Measurements from ENCODE around the gene PSMB10.
"Not testable (repeated sequence)": the region's sequence is repeated elsewhere in the genome, so short reads cannot be mapped to it uniquely, and the experiment has no call there.

PSMB10 gene

GRCh38 chr16:67942200-67942509 lies 5.5 kb upstream of the PSMB10 start:
- H3K36me3 ChIP-seq (ENCODE audit: control insufficient read depth in 1 of 2, insufficient read depth in 2 of 2, low read length in 2 of 2) = peaks cover 3 to 27% of the 10 kb centered on the region in 2 donors
- H3K9me3 ChIP-seq (ENCODE audit: control insufficient read depth in 1 of 2, low read length in 2 of 2) = no peaks in the 10 kb centered on the region
- H3K4me3 ChIP-seq (ENCODE audit: low read depth in 1 of 2, low read length in 2 of 2) = no peak overlapping the region
- no peak overlapping the region for H3K9ac ChIP-seq (ENCODE audit: low read depth in 1 of 2, low read length in 2 of 2)
- H3K27me3 ChIP-seq (ENCODE audit: control insufficient read depth in 1 of 2, insufficient read depth in 2 of 2, low read length in 2 of 2) = no peaks in the 10 kb centered on the region
- no peak overlapping the region for H3K27ac ChIP-seq (ENCODE audit: low read depth, low read length)
- H3K4me1 ChIP-seq (ENCODE audit: control insufficient read depth in 1 of 2, insufficient read depth in 2 of 2, low read length in 2 of 2) = peaks cover 4 to 23% of the 10 kb centered on the region in 2 donors

- Histone ChIP-seq H3K27me3 (ENCODE audit: control insufficient read depth in 1 of 2, insufficient read depth in 2 of 2, low read length in 2 of 2) (no peaks in the 10 kb centered on the region), H3K27ac (ENCODE audit: low read depth, low read length) (no peak overlapping the region), H3K4me3 (ENCODE audit: low read depth in 1 of 2, low read length in 2 of 2) (no peak overlapping the region), H3K36me3 (ENCODE audit: control insufficient read depth in 1 of 2, insufficient read depth in 2 of 2, low read length in 2 of 2) (peaks cover 2 to 23% of the 10 kb centered on the region in 2 donors), H3K9me3 (ENCODE audit: control insufficient read depth in 1 of 2, low read length in 2 of 2) (no peaks in the 10 kb centered on the region), H3K9ac (ENCODE audit: low read depth in 1 of 2, low read length in 2 of 2) (no peak overlapping the region), H3K4me1 (ENCODE audit: control insufficient read depth in 1 of 2, insufficient read depth in 2 of 2, low read length in 2 of 2) (peaks cover 8 to 28% of the 10 kb centered on the region in 2 donors)
Observed at GRCh38 chr16:67941469-67942199, 5.0 kb upstream of the PSMB10 start.

DNA sequence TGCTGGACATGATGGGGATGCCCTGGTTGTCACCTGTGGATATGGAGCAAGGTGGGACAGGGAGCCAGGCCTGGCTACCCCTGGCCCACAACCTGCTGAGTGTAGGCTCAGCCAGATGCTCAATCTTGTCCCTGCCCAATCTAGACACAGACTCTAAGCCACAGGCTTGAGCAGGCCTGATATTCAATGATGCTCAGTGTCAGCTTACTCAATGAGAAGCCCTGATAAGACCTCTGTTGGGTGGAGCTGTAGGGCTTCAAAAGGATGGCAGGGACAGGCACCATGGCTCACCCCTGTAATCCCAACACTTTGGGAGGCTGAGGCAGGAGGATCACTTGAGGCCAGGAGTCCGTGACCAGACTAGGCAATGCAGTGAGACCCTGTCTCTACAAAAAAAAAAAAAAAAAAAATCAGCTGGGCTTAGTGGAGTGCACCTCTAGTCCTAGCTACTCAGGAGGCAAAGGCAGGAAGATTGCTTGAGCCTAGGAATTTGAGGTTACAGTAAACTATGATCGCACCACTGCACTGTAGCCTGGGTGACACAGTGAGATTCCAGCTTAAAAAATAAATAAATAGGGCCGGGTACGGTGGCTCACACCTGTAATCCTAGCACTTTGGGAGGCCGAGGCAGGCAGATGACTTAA lies 3.9 kb upstream of the PSMB10 start:
- Histone ChIP-seq H3K27me3 (ENCODE audit: control insufficient read depth in 1 of 2, insufficient read depth in 2 of 2, low read length in 2 of 2) (no peaks in the 10 kb centered on the region), H3K4me1 (ENCODE audit: control insufficient read depth in 1 of 2, insufficient read depth in 2 of 2, low read length in 2 of 2) (peaks cover 8 to 28% of the 10 kb centered on the region in 2 donors), H3K9ac (ENCODE audit: low read depth in 1 of 2, low read length in 2 of 2) (no peak overlapping the region), H3K4me3 (ENCODE audit: low read depth in 1 of 2, low read length in 2 of 2) (no peak overlapping the region), H3K27ac (ENCODE audit: low read depth, low read length) (no peak overlapping the region), H3K9me3 (ENCODE audit: control insufficient read depth in 1 of 2, low read length in 2 of 2) (no peaks in the 10 kb centered on the region), H3K36me3 (ENCODE audit: control insufficient read depth in 1 of 2, insufficient read depth in 2 of 2, low read length in 2 of 2) (peaks cover 0 to 13% of the 10 kb centered on the region in 2 donors)

DNA sequence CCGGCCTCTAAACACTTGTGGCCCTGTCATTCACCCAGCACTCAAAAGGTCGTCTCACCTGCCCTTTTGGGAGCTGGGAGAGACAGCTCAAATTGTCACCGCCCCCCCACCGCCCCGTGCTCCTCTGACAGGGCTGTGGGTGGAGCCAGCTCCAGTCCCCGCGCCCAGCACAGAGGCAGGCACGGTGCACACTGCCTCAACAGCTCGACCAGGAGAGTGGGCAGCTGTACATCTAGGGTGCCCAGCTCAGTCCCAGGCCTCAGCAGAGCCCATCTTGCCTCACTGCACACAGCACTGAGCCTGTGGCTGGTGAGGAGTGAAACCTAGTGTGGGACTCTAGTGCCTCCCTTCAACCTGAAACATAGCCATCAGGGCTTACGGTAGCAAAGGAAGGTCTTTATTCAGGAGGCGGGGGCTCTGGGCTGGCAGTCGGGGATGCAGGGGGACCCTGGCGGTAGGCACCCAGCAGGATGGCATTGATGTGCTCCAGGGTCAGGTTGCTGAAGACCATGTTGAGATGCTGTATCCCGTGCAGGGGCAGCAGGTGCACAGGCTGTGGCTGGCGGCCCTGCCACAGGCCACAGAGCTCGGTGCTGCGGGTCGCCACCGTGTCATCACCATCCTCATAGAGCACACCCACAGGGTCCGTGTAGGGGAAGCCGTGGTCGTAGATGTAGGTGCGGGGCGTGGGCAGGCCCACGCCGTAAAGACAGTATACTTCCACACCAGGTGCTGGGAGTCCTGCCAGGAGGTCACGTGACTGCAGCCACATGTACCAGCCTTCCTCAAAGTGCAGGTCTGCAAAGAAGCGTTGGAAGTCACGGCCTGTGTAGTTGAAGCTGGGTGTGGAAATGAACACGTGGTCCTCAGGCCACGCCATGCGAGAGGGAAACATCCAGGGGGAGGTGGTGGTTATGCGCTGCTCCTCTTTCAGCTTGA lies 3.1 kb upstream of the PSMB10 start:
- H3K9ac ChIP-seq (ENCODE audit: low read depth in 1 of 2, low read length in 2 of 2) = no peak overlapping the region
- no peaks in the 10 kb centered on the region for H3K9me3 ChIP-seq (ENCODE audit: control insufficient read depth in 1 of 2, low read length in 2 of 2)
- no peak overlapping the region for H3K27ac ChIP-seq (ENCODE audit: low read depth, low read length)
- no peak overlapping the region for H3K4me3 ChIP-seq (ENCODE audit: low read depth in 1 of 2, low read length in 2 of 2)
- H3K36me3 ChIP-seq (ENCODE audit: control insufficient read depth in 1 of 2, insufficient read depth in 2 of 2, low read length in 2 of 2) = peaks cover 3 to 11% of the 10 kb centered on the region in 2 donors
- peaks cover 14 to 36% of the 10 kb centered on the region in 2 donors for H3K4me1 ChIP-seq (ENCODE audit: control insufficient read depth in 1 of 2, insufficient read depth in 2 of 2, low read length in 2 of 2)
- H3K27me3 ChIP-seq (ENCODE audit: control insufficient read depth in 1 of 2, insufficient read depth in 2 of 2, low read length in 2 of 2) = no peaks in the 10 kb centered on the region

DNA sequence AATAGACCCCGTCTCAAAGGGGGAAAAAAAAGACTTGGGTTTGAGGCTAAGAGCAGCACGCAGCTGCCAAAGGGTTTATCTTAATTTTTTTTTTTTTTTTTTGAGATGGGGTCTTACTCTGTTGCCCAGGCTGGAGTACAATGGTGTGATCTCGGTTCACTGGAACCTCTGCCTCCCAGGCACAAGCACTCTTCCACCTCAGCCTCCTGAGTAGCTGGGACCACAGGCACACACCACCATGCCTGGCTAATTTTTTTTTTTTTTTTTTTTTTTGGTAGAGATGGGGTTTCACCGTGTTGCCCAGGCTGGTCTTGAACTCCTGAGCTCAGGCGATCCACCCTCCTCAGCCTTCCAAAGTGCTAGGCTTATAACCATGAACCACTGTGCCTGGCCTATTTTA lies 1.1 kb upstream of the PSMB10 start:
- Histone ChIP-seq H3K4me1 (ENCODE audit: control insufficient read depth in 1 of 2, insufficient read depth in 2 of 2, low read length in 2 of 2) (peaks cover 15 to 30% of the 10 kb centered on the region in 2 donors), H3K36me3 (ENCODE audit: control insufficient read depth in 1 of 2, insufficient read depth in 2 of 2, low read length in 2 of 2) (peaks cover 17 to 19% of the 10 kb centered on the region in 2 donors), H3K4me3 (ENCODE audit: low read depth in 1 of 2, low read length in 2 of 2) (peak overlapping the region in 1 of 2 donors; percentile 98)
- H3K27ac ChIP-seq (ENCODE audit: low read depth, low read length); H3K9me3 ChIP-seq (ENCODE audit: control insufficient read depth in 1 of 2, low read length in 2 of 2); H3K27me3 ChIP-seq (ENCODE audit: control insufficient read depth in 1 of 2, insufficient read depth in 2 of 2, low read length in 2 of 2); H3K9ac ChIP-seq (ENCODE audit: low read depth in 1 of 2, low read length in 2 of 2): not testable (repeated sequence)

DNA sequence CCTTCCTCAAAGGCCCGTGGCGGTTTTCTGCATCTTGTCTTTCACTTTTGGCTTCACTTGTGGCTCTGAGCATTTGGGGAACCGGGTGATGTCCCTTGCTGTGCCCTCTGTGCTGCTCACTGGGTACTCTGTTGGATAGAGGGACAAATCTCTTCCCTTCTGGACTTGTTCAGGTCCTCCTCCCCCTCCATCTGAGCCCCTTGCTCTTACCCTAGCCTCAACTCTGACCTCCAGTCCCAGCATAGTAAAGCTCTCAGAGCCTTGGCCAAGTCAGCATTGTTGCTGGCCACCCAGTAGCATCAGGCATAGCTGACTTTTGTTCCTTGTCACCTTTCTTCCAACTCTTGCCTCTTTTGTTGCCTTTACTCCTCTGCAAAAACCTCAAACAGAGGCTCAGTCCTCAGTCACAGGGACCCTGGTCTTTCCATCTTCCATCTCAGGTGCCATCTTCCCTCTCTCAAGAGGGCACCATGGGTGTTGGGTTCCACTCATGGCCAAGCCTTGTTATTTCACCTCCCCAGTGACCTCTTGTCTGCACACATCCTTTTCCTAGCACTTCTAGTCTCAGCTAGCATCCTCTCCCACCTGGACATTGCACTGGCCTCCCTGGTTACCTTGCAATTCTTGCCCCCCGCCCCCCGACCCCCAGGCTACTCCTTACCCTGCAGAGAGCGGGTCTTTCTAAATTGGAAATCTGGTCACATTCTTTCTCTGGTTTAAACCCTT lies 393 bp upstream of the PSMB10 start:
- H3K27ac ChIP-seq (ENCODE audit: low read depth, low read length) = peak overlapping the region; percentile 74
- no peaks in the 10 kb centered on the region for H3K27me3 ChIP-seq (ENCODE audit: control insufficient read depth in 1 of 2, insufficient read depth in 2 of 2, low read length in 2 of 2)
- peaks cover 20 to 22% of the 10 kb centered on the region in 2 donors for H3K36me3 ChIP-seq (ENCODE audit: control insufficient read depth in 1 of 2, insufficient read depth in 2 of 2, low read length in 2 of 2)
- peak overlapping the region; percentile 91 to 98 for H3K4me3 ChIP-seq (ENCODE audit: low read depth in 1 of 2, low read length in 2 of 2)
- peak overlapping the region; percentile 89 to 99 for H3K9ac ChIP-seq (ENCODE audit: low read depth in 1 of 2, low read length in 2 of 2)
- no peaks in the 10 kb centered on the region for H3K9me3 ChIP-seq (ENCODE audit: control insufficient read depth in 1 of 2, low read length in 2 of 2)
- H3K4me1 ChIP-seq (ENCODE audit: control insufficient read depth in 1 of 2, insufficient read depth in 2 of 2, low read length in 2 of 2) = peaks cover 15 to 30% of the 10 kb centered on the region in 2 donors

DNA sequence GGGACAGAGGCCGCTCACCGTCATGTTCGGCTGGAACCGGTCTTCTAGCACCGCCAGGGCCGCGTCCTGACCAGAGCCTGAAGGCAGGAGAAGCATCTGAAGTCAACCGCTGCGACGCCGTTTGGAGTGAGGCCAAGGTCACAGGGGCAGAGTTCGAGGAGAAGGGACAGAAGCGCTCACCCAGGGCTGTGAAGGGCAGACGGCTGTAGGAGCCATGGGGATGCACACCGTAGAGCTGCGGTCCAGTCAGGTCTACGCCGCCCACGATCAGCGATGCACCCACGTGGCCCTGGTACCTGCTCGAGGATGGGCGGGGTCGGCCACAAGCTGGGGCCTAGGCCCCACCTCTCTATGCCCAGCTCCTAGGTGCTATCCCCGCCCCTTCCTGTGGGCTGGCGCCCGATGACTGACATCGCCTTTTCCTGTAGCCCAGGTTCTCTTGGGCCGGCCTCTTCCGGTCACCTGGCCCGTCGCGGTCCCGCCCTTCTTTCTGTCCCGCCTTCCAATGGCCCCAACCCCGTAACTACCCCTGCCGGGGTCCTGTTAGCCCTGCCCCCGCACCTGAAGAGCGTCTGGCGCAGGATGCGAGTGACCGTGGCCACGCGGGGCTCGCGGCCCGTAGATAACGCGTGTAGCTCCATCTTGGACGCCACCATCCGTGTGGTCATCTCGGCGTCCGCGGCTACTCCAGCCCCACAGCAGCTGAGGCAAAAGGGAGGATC lies 1.1 kb downstream of the PSMB10 start:
- H3K9me3 ChIP-seq (ENCODE audit: control insufficient read depth in 1 of 2, low read length in 2 of 2) = no peaks in the 10 kb centered on the region
- H3K27me3 ChIP-seq (ENCODE audit: control insufficient read depth in 1 of 2, insufficient read depth in 2 of 2, low read length in 2 of 2) = no peaks in the 10 kb centered on the region
- peaks cover 27 to 34% of the 10 kb centered on the region in 2 donors for H3K36me3 ChIP-seq (ENCODE audit: control insufficient read depth in 1 of 2, insufficient read depth in 2 of 2, low read length in 2 of 2)
- peak overlapping the region; percentile 91 to 98 for H3K4me3 ChIP-seq (ENCODE audit: low read depth in 1 of 2, low read length in 2 of 2)
- peak overlapping the region; percentile 90 for H3K27ac ChIP-seq (ENCODE audit: low read depth, low read length)
- H3K9ac ChIP-seq (ENCODE audit: low read depth in 1 of 2, low read length in 2 of 2) = peak overlapping the region; percentile 89 to 99
- H3K4me1 ChIP-seq (ENCODE audit: control insufficient read depth in 1 of 2, insufficient read depth in 2 of 2, low read length in 2 of 2) = peaks cover 15 to 30% of the 10 kb centered on the region in 2 donors

DNA sequence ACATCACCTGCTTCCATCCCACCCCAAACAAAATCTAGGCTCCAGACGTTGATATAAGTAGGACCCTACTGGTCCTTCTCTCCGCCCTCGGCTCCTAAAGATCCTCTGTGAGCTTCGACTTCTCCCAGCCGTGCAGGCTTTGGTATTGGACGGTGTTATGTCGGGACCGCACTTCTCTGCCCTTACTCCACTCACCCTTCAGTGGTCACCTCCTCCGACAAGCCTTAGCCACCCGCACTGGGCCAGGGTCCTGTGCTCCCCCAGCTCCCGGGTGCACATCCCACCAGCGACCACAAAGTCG lies 1.6 kb downstream of the PSMB10 start:
- no peaks in the 10 kb centered on the region for H3K27me3 ChIP-seq (ENCODE audit: control insufficient read depth in 1 of 2, insufficient read depth in 2 of 2, low read length in 2 of 2)
- H3K9ac ChIP-seq (ENCODE audit: low read depth in 1 of 2, low read length in 2 of 2) = peak overlapping the region; percentile 21 to 24
- no peak overlapping the region for H3K27ac ChIP-seq (ENCODE audit: low read depth, low read length)
- no peaks in the 10 kb centered on the region for H3K9me3 ChIP-seq (ENCODE audit: control insufficient read depth in 1 of 2, low read length in 2 of 2)
- peaks cover 30 to 39% of the 10 kb centered on the region in 2 donors for H3K36me3 ChIP-seq (ENCODE audit: control insufficient read depth in 1 of 2, insufficient read depth in 2 of 2, low read length in 2 of 2)
- peak overlapping the region; percentile 91 to 98 for H3K4me3 ChIP-seq (ENCODE audit: low read depth in 1 of 2, low read length in 2 of 2)
- peaks cover 15 to 25% of the 10 kb centered on the region in 2 donors for H3K4me1 ChIP-seq (ENCODE audit: control insufficient read depth in 1 of 2, insufficient read depth in 2 of 2, low read length in 2 of 2)

- H3K9me3 ChIP-seq (ENCODE audit: control insufficient read depth in 1 of 2, low read length in 2 of 2) = no peaks in the 10 kb centered on the region
- peak overlapping the region in 1 of 2 donors; percentile 24 for H3K9ac ChIP-seq (ENCODE audit: low read depth in 1 of 2, low read length in 2 of 2)
- H3K4me1 ChIP-seq (ENCODE audit: control insufficient read depth in 1 of 2, insufficient read depth in 2 of 2, low read length in 2 of 2) = peaks cover 15 to 21% of the 10 kb centered on the region in 2 donors
- H3K4me3 ChIP-seq (ENCODE audit: low read depth in 1 of 2, low read length in 2 of 2) = peak overlapping the region; percentile 91 to 98
- H3K27me3 ChIP-seq (ENCODE audit: control insufficient read depth in 1 of 2, insufficient read depth in 2 of 2, low read length in 2 of 2) = no peaks in the 10 kb centered on the region
- no peak overlapping the region for H3K27ac ChIP-seq (ENCODE audit: low read depth, low read length)
- peaks cover 30 to 44% of the 10 kb centered on the region in 2 donors for H3K36me3 ChIP-seq (ENCODE audit: control insufficient read depth in 1 of 2, insufficient read depth in 2 of 2, low read length in 2 of 2)
Observed at GRCh38 chr16:67934306-67935100, 2.1 kb downstream of the PSMB10 start.
